Activated CD4-positive, alpha-beta T cell treated with anti-CD3 and anti-CD28 coated beads for 4 hours (primary cell): Measurements from ENCODE around the gene TEDC2.
"Not testable (repeated sequence)": the region's sequence is repeated elsewhere in the genome, so short reads cannot be mapped to it uniquely, and the experiment has no call there.

Source experiments
- DNase-seq, 2 donors: peaks; one replicate each; pipeline ENCODE4 v3.0.0-alpha.2; 2020

TEDC2 gene

DNA sequence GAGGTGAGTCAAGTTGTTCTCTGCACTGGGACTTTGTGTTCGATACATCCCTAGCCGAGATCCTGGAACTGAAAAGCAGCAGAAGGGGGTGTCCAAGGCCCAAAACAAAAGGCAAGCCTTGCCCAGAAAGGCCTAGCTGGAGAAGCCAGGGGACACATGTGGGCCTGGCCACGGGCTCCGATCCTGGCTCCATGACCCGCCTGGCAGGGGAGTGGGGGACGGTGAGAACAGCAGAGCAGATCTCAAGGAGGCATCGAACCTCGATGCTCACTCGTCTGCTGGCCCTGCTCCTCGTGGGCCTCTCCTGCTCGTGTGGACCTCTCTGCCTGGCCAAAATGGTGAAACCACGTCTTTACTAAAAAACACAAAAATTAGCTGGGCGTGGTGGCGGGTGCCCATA lies 21.8 kb upstream of the TEDC2 start:
- DNase-seq = no peak

DNA sequence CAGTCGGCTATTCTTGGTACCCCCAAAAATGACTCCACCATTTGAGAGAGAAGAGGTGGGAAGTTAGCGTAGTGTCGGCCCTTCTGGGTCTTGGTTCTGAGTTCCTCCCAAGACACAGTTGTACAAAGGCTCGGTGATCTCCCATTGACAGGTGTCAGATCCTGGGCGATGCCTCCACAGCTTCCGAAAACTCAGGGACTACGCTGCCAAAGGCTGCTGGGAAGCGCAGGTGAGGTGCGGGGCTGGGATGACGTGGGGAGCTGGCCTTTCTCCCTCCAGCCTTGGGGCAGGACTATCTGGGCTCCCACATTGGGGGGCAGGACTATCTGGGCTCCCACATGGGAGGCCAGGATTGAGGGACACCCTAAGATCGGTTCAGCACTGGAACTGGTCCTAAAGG lies 20.3 kb upstream of the TEDC2 start:
- DNase-seq = no peak

DNA sequence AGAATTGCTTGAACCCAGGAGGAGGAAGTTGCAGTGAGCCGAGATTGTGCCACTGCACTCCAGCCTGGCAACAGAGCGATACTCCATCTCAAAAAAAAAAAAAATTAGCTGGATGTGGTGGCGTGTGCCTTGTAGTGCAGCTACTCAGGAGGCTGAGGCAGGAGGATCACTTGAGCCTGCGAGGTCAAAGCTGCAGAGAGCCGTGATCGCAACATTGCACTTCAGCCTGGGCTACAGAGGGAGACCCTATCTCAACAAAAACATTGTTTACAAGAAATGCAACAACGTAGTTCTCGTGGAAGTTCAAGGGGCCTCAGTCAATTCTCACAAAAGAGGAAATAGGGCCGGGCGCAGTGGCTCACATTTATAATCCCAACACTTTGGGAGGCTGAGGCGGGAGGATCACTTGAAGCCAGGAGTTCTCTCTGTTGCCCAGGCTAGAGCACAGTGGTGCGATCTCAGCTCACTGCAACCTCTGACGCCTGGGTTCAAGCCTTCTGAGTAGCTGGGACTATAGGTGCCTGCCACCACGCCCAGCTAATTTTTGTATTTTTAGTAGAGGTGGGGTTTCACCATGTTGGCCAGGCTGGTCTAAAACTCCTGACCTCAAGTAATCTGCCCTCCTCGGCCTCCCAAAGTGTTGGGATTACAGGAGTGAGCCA lies 18.6 kb upstream of the TEDC2 start:
- DNase-seq = not testable (repeated sequence)

DNA sequence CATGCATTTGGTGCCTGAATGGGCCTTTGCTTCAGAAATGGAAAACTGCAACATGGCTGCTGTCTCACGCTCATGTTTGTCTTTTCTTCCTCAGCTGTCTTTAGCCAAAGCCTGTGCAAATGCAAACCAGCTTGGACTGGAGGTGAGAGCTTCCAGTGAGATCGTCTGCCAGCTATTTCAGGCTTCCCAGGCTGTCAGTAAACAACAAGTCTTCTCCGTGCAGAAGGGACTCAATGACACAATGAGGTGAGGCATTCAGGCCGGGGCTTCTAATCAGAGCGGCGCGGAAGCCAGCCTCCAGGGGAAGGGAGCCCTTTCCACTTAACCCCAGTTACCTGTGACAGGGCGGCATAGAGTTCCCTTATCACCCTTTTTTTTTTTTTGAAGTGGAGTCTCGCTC lies 16.4 kb upstream of the TEDC2 start:
- DNase-seq = no peak

DNA sequence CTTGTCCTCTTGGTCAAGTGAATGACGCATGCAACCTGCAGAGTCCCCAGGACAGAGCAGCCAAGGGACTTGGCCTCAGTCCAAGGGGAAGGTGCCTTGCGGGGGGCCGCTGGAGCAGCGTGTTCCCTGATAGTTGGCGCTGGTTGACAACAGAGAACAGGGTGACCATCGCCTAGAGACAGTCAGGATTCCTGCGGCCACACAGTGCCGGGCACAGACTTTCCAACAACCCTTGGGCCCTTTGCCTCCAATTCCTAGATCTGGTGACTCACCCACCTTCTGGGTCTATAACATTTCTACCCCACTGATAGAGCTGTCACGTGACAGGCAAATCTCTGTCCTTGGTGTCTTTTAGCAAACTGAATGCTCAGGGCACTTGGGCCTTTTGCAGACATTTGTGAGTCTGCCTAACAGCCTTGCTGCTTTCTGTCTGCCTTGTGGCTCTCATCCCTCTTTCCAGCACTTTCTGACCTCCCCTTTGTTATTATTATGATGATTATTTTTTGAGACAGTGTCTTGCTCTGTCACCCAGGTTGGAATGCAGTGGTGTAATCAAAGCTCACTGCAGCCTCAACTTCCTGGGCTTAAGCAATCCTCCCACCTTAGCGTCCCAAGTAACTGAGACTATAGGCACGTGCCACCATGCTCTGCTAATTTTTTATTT lies 11.9 kb upstream of the TEDC2 start:
- DNase-seq = no peak

DNA sequence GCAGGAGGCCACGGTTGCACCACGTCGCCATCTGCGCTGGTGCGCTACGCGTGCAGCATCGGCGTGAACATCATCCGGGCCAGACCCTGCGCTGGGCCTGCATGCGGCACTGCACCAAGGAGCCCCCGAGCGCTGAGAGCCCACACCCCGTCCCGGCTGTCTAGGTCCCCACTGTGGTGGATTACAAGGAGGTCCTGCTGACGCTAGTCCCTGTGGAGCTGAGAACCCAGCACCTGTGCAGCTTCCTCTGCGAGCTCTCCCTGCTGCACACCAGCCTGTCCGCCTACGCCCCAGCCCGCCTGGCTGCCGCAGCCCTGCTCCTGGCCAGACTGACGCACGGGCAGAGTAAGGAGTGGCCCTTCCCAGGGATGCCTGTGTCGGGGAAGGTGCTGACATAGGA lies 10.8 kb upstream of the TEDC2 start:
- DNase-seq = no peak

DNA sequence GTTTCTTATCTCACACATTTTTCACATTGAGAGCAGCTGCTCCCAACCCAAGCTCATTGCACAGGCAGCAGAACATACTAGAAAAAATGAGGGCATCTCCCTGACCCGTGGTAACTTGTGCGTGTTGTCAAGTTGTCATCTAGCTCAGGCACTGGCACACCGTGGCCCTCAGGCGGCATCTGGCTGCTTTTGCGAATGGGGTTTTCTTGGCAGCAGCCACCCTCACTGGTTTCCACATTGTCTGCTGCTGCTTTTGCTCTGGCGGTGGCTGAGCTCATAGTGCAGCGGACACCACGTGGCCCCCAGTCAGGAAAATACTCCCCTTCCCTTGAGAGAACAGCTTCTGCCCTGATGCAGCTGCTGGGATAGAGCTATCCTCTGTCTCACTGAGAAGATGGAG lies 9.4 kb upstream of the TEDC2 start:
- DNase-seq = no peak

DNA sequence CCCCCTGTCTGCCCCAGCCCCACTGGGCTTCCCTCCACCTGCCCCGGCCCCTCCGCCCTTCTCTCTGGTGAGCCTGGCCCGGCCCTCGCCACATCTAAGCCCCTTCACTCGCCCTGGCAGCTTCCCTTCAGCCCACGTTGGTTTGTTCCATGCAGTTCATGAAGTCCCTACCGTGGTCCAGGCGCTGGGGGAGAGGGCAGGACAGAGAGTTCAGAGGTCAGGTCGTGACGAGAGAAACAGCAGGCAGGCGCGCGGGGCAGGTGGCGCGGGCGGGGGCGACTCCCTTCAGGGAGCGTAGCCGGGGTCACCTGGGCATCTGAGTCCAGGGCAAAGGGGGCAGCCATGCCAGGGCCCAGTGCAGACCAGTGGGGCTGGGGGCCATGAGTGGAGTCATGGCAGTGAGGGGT lies 8.9 kb upstream of the TEDC2 start:
- DNase-seq = no peak

DNA sequence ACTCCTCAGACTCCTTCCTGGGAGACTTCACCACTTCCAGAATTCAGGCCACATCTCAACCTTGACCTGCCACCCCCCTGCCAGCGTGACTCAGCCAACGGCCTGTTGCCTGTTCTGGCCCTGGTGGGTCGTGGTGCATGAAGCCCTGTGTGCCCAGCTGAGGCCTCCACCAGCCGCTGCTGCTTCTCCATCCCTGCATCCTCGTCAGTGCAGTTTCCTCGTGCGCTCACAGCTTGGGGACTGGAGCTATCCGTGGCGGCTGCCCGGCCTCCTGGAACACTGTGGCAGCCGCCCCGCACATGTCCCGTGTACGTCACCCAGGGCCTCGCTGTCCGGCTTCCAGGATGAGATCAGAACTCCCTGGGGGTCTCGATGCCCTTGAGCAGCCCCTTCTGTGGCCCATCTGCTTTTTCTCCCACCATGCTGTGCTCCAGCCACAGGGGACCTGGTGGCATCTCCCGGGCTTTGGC lies 8.0 kb upstream of the TEDC2 start:
- no peak for DNase-seq

DNA sequence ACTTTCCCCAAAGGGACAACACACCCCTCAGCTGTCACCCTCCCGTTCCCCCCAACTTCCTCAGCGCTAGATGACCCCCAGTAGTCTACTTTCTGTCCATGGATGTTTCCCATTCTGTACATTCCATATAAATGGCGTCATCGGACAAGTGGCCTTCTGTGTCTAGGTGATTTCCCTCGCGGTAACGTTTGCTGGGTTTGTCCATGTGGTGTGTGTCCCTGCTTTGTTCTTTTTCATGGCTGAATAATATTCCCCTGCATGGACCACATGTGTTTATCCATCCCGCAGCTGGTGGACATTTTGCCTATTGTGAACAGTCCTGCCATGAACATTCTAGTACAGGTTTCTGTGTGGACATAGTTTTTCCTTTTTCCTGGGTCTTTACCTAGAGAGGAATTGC lies 7.3 kb upstream of the TEDC2 start:
- DNase-seq = no peak

DNA sequence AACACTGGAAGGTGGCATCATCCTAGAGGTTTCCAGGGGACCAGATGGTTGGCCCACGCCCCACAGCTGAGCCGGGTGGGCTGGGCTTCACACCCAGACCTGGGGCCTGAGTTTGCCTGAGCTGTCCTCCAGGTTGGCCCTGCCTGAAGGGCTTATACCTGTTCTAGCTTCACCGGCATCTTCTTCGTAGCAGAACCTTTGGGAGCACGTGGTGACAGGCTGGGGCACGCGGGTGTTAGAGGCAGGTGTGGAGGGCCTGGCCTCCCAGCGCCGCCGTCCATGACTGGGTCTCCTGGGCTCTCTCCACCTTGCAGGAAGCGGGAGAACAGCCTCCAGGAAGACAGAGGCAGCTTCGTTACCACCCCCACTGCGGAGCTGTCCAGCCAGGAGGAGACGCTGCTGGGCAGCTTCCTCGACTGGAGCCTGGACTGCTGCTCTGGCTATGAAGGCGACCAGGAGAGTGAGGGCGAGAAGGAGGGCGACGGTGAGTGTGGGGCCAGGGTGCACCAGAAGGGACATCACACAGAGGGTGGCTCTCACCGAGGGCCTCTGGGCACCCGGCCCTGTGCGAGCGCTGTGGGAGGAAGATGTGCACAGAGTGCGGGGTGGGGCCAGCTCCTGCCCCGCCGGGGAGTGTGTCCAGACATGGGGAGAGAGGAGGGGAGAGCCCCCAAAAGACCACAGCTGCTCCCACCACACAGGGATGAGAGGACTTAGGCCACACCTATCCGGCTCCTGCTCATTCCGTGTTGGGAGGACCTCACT lies 4.6 kb upstream of the TEDC2 start:
- no peak for DNase-seq

DNA sequence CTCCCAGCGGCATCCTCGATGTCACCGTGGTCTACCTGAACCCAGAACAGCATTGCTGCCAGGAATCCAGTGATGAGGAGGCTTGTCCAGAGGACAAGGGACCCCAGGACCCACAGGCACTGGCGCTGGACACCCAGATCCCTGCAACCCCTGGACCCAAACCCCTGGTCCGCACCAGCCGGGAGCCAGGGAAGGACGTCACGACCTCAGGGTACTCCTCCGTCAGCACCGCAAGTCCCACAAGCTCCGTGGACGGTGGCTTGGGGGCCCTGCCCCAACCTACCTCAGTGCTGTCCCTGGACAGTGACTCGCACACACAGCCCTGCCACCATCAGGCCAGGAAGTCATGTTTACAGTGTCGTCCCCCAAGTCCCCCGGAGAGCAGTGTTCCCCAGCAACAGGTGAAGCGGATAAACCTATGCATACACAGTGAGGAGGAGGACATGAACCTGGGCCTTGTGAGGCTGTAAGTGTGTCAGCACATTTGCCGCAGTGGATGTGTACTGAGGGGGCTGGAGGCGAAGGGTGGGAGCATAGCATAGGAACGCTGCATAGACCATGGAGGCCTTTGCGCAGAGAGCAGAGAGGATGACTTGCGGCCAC lies 3.3 kb upstream of the TEDC2 start:
- no peak for DNase-seq

DNA sequence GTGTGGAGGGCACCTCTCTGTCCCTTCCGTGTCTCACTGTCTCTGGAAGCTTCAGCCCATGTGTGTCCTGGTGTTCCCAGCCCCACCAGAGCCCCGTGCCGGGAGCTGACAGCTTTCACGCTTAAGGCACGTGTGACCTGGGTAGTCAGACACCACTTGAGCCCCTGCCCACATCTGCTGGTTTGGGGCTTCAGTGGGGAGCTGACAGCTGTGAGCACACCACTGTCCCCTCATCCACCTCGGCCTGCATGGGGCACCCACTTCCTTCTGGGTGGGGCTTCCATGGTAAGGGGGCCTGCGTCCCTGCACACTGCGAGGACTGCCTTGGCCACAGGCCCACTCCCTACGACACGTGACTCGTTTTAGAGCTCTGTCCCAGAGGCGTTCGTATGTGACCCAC lies 2.6 kb upstream of the TEDC2 start:
- DNase-seq = no peak

DNA sequence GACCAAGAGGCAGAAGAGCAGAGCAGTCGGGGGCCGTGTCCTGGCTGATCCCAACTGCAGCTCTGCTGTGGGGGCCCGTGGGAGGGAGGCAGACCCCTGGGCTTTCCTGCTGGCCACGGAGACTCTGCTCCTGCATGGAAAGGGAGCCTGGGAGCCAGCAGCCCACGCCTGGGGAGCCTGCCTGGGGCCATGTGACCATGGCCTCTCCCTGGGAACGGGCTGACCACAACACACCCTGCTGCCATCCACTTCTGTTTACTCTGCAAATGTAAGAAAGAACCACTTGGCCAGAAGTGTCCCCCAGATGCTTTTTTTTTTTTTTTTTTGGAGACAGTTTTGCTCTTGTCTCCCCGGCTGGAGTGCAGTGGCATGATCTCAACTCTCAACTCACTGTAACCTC lies 2.0 kb upstream of the TEDC2 start:
- DNase-seq = no peak

DNA sequence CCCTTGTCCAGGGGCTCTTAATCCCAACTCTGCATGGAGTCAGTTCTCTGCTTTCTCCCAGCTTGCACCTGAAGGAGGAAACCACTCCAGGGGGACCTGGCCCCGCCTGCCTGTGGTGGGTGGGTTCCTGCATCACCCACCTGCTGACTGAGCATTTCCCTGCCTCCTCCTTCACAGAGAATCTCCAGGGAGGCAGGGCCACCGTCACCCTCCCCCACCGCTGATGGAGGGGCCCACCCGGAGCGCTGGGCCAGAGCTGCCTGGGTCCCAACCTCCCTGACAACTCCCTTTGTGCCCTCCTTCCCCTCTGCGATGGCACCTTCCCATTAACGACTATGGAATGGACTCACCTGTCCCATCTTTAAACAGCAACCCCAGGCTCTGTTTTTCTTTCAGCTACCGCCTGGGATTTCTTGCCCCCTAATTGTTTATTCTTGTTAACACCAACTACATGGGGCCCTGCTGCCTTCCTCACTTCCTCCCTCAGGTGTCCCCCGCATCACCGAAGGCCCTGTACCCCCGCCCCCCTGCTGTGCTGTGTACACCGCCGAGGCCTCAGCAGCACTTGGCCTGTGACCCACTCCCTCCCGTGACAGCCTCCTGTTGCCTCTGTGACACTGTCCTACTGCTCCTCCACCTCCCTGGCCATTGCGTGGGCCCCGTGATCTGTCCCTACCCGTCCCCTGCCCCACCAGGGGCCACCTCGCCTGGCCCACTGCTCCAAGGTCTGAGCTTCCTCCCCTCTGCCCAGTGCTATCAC lies 842 bp upstream of the TEDC2 start:
- DNase-seq = no peak

DNA sequence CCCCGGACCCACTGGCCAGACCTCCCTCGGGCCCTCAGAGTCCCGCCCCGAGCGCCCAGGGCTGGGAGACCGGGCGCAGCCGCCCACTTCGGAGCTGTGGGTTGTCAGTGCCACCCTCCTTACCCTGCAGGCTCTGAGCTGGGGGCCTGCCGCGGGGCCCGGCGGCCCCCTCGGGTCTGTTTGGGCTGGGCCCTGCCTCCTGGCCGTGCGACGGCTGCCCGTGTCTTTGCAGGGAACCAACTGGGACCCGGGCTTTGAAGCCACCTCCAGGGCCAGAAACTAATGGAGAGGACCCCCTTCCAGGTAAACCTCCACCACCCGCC lies 443 bp downstream of the TEDC2 start:
- DNase-seq = no peak

DNA sequence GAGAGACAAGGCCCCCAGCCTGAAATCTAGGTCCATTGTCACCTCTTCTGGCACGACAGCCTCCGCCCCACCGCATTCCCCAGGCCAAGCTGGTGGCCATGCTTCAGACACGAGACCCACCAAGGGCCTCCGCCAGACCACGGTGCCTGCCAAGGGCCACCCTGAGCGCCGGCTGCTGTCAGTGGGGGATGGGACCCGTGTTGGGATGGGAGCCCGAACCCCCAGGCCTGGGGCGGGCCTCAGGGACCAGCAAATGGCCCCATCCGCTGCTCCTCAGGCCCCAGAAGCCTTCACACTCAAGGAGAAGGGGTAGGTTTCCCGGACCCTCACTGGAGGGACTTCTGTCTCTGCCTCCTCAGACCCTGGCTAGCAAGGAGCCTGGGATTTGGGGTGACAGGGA lies 1.0 kb downstream of the TEDC2 start:
- no peak for DNase-seq

DNA sequence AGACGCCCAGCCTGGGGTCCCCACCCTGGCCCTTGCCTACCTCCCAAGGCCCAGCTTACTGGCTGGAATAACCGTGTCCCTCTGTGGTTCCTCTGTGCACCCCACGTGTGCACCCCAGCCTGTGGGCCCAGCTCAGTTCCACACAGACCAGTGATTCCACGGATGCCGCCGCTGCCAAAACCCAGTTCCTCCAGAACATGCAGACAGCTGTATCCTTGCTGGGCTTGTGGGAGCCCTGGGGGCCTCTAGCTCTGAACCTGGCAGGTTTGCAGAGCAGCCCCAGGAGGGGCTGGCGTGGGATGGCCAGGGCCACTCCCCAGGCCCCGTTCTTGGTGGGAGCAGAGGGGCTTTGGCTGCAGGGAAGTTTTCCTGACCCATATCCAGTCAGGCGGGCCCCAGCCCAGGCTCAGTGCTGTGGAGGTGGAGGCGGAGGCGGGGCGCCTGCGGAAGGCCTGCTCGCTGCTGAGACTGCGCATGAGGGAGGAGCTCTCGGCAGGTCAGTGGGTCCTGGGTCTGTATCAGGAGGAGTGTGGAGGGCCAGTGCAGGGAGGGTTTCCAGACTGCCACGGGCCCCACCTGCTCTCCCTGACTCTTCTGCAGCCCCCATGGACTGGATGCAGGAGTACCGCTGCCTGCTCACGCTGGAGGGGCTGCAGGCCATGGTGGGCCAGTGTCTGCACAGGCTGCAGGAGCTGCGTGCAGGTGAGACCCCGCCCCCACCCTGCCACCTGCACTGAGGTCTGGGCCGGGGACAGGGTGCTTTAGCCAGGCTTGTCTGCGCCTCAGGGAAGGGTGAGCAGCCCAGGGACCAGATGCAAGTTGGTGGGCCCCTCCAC lies 2.3 kb downstream of the TEDC2 start:
- DNase-seq = no peak

DNA sequence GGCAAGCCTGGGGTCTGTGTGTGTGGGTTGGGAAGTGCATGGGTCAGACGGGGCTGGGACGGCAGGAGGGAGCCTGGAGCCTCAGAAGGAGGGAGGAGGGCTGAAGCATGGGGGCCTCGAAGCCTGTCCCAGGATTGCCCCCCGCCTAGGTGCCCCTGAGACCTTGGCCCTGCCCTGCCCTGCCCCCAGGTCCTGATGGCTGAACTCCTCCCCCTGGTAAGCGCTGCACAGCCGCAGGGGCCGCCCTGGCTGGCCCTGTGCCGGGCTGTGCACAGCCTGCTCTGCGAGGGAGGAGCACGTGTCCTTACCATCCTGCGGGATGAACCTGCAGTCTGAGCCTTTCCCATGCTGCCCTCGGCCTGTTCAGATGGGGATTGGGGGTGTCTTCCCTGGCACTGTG lies 4.4 kb downstream of the TEDC2 start:
- no peak for DNase-seq

DNA sequence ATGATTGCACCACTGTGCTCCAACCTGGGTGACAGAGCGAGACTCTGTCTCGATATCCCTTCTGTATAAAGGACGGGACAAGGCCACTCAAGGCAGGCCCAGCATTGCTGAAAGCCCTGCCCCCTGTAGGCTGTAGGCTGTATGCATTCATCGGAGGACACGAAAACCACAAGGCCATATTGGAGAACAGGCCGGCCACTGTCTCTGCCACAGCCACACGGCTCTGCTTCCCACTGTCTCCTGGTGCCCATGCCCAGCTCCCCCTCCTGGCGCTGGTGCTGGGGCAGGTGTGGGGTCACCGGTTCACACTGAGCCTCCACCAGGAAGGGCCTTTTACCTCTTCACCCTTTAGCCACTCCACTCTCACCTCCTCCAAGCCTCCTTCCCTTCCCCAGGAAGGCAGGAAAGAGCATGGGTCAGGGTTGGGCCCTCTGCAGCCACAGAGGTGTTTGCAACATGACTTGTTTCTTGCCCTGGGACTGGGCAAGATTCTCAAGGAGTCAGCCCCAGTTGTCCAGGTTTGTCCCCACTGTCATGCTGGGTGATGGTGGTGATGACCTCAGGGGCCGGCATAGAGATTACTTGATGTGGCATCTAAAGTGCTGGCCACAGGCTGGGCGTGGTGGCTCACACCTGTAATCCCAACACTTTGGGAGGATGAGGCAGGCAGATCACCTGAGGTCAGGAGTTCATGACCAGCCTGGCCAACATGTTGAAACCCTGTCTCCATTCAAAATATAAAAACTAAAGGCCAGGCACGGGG lies 5.9 kb downstream of the TEDC2 start:
- DNase-seq = no peak
